ENCODE data around the gene MOXD1.
"Not testable (repeated sequence)": the region's sequence is repeated elsewhere in the genome, so short reads cannot be mapped to it uniquely, and the experiment has no call there.

MOXD1 gene

DNA sequence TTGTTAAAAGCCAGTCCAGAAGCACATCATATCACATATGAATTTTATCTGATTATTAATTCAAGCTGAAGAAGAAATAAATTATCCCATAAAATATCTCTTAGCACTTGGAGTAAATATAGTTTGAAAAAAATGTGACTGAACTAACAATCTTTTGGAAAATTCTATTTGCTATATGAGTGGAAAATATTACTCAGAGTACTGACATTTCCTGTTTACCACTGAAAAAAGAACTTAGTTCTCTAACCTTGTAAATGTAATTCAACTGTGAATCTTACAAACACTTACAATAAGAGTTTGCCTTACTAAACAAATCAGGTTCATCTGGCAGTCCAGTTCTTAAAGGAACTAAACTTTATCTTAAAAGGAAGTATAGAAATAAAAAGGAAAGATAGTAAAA lies 44.2 kb downstream of the MOXD1 start:
- H3K9me3 ChIP-seq (ENCODE audit: control insufficient read depth in 2 of 2, low read length in 2 of 2) = no peaks in the 10 kb centered on the region
- peaks cover 0 to 3% of the 10 kb centered on the region in 2 donors for H3K4me1 ChIP-seq (ENCODE audit: control insufficient read depth in 2 of 2, insufficient read depth in 2 of 2, low read length in 2 of 2)
- no peaks in the 10 kb centered on the region for H3K36me3 ChIP-seq (ENCODE audit: control insufficient read depth in 2 of 2, insufficient read depth in 2 of 2, low read length in 2 of 2)
- no peak overlapping the region for H3K9ac ChIP-seq (ENCODE audit: low read depth in 1 of 2, low read length in 2 of 2)
- H3K27ac ChIP-seq (ENCODE audit: low read depth in 2 of 2, low read length in 2 of 2) = no peak overlapping the region
- no peak overlapping the region for H3K4me3 ChIP-seq (ENCODE audit: low read length in 2 of 2)
- no peaks in the 10 kb centered on the region for H3K27me3 ChIP-seq (ENCODE audit: control insufficient read depth in 2 of 2, insufficient read depth in 2 of 2, low read length in 2 of 2)

DNA sequence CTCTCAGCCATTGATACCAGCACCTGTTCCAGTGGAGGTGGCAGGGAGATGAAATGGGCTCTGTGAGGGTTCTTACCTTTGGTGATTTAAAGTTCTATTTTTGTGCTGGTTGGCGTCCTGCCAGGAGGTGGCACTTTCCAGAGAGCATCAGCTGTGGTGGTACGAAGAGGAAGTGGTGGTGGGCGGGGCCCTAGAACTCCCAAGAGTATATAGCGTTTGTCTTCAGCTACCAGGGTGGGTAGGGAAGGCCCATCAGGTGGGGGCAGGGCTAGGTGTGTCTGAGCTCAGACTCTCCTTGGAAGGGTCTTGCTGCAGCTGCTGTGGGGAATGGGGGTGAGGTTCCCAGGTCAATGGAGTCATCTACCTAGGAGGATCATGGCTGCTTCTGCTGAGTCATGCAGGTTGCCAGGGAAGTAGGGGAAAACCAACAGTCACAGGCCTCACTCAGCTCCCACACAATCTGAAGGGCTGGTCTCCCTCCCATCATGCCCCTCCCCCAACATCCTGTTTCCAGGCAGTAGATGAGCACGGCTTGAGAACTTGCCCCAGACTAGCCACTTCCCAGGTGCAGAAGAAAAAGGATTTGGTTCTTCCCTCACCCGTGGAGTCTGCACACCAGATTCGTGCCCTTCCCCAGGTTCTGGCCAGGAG lies 46.6 kb downstream of the MOXD1 start:
- Histone ChIP-seq H3K27me3 (ENCODE audit: control insufficient read depth in 2 of 2, insufficient read depth in 2 of 2, low read length in 2 of 2) (no peaks in the 10 kb centered on the region), H3K4me1 (ENCODE audit: control insufficient read depth in 2 of 2, insufficient read depth in 2 of 2, low read length in 2 of 2) (peaks cover 0 to 3% of the 10 kb centered on the region in 2 donors), H3K4me3 (ENCODE audit: low read length in 2 of 2) (no peak overlapping the region), H3K27ac (ENCODE audit: low read depth in 2 of 2, low read length in 2 of 2) (no peak overlapping the region), H3K9ac (ENCODE audit: low read depth in 1 of 2, low read length in 2 of 2) (no peak overlapping the region), H3K36me3 (ENCODE audit: control insufficient read depth in 2 of 2, insufficient read depth in 2 of 2, low read length in 2 of 2) (no peaks in the 10 kb centered on the region), H3K9me3 (ENCODE audit: control insufficient read depth in 2 of 2, low read length in 2 of 2) (no peaks in the 10 kb centered on the region)

DNA sequence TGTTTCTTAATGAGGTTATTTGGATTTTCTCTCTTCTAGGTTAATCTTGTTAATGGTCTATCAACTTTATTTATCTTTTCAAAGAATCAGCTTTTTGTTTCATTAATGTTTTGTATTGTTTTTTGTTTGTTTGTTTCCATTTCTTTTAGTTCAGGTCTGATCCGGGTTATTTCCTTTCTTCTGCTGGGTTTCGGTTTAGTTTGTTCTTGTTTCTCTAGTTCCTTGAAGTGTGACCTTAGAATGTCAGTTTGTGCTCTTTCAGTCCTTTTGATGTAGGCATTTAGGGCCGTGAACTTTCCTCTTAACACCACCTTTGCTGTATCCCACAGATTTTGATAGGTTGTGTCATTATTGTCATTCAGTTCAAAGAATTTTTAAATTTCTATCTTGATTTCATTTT lies 49.3 kb downstream of the MOXD1 start:
- H3K36me3 ChIP-seq (ENCODE audit: control insufficient read depth in 2 of 2, insufficient read depth in 2 of 2, low read length in 2 of 2); H3K9ac ChIP-seq (ENCODE audit: low read depth in 1 of 2, low read length in 2 of 2); H3K4me1 ChIP-seq (ENCODE audit: control insufficient read depth in 2 of 2, insufficient read depth in 2 of 2, low read length in 2 of 2); H3K27ac ChIP-seq (ENCODE audit: low read depth in 2 of 2, low read length in 2 of 2); H3K9me3 ChIP-seq (ENCODE audit: control insufficient read depth in 2 of 2, low read length in 2 of 2); H3K4me3 ChIP-seq (ENCODE audit: low read length in 2 of 2); H3K27me3 ChIP-seq (ENCODE audit: control insufficient read depth in 2 of 2, insufficient read depth in 2 of 2, low read length in 2 of 2): not testable (repeated sequence)

DNA sequence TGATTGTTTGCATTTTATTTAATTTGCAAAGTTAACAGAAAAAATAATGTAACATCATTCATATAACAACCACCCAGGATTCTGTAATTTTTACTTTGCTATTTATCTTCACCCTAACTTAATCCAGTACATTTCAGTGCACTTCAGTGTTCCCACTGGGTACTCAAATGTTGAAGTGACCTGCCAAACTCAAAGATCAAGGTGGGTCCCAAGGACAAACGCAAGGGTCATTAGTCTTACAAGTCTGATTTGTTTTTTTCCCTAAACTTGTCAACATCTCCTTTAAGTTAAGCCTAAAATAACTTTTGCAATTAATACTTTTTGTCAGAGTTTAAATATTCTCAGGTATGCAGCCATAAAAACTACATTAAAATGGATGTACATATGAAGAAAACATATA lies 53.0 kb downstream of the MOXD1 start:
- Histone ChIP-seq H3K36me3 (ENCODE audit: control insufficient read depth in 2 of 2, insufficient read depth in 2 of 2, low read length in 2 of 2) (no peaks in the 10 kb centered on the region), H3K4me1 (ENCODE audit: control insufficient read depth in 2 of 2, insufficient read depth in 2 of 2, low read length in 2 of 2) (no peaks in the 10 kb centered on the region), H3K9ac (ENCODE audit: low read depth in 1 of 2, low read length in 2 of 2) (no peak overlapping the region), H3K27ac (ENCODE audit: low read depth in 2 of 2, low read length in 2 of 2) (no peak overlapping the region), H3K4me3 (ENCODE audit: low read length in 2 of 2) (no peak overlapping the region), H3K9me3 (ENCODE audit: control insufficient read depth in 2 of 2, low read length in 2 of 2) (no peaks in the 10 kb centered on the region), H3K27me3 (ENCODE audit: control insufficient read depth in 2 of 2, insufficient read depth in 2 of 2, low read length in 2 of 2) (no peaks in the 10 kb centered on the region)

DNA sequence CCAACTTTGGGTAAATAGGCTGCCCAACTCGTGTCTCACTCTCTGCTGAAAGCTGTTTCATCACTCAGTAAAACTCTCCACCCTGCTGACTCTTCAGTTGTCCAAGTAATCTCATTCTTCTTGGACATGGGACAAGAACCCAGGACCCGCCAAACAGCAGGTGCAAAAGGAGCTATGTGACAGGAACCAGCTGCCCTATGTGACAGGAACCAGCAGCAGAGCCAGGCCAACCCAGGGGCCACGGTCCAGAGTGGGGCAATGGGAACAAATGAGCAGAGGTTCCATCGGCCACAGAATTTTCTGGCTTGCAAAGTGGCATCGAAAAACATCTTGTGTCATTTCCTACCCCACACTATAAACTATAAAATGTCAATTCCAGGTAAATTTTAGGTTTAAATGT lies 56.5 kb downstream of the MOXD1 start:
- H3K36me3 ChIP-seq (ENCODE audit: control insufficient read depth in 2 of 2, insufficient read depth in 2 of 2, low read length in 2 of 2) = no peaks in the 10 kb centered on the region
- no peak overlapping the region for H3K9ac ChIP-seq (ENCODE audit: low read depth in 1 of 2, low read length in 2 of 2)
- H3K27me3 ChIP-seq (ENCODE audit: control insufficient read depth in 2 of 2, insufficient read depth in 2 of 2, low read length in 2 of 2) = no peaks in the 10 kb centered on the region
- H3K4me1 ChIP-seq (ENCODE audit: control insufficient read depth in 2 of 2, insufficient read depth in 2 of 2, low read length in 2 of 2) = no peaks in the 10 kb centered on the region
- no peak overlapping the region for H3K4me3 ChIP-seq (ENCODE audit: low read length in 2 of 2)
- no peaks in the 10 kb centered on the region for H3K9me3 ChIP-seq (ENCODE audit: control insufficient read depth in 2 of 2, low read length in 2 of 2)
- no peak overlapping the region for H3K27ac ChIP-seq (ENCODE audit: low read depth in 2 of 2, low read length in 2 of 2)

DNA sequence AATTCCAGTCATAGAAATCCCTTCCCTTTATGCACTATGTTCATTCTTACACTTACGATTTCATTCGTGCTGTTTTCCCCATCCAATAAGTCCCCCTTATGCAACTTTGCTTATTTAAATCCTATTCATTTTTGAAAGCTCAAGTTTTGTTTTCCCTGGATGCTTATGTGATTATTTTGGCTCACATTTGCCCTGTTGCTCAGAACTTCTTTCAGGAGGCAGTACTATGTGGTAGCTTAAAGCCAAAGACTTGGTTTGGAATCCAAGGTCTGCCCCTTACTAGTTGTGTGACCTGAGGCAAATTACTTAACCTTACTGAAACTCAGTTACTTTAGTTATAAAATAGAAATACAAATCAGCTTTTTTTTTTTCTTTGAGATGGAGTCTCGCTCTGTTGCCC lies 59.6 kb downstream of the MOXD1 start:
- Histone ChIP-seq H3K27ac (ENCODE audit: low read depth in 2 of 2, low read length in 2 of 2) (no peak overlapping the region), H3K4me1 (ENCODE audit: control insufficient read depth in 2 of 2, insufficient read depth in 2 of 2, low read length in 2 of 2) (no peaks in the 10 kb centered on the region), H3K36me3 (ENCODE audit: control insufficient read depth in 2 of 2, insufficient read depth in 2 of 2, low read length in 2 of 2) (no peaks in the 10 kb centered on the region), H3K4me3 (ENCODE audit: low read length in 2 of 2) (no peak overlapping the region), H3K9me3 (ENCODE audit: control insufficient read depth in 2 of 2, low read length in 2 of 2) (no peaks in the 10 kb centered on the region), H3K9ac (ENCODE audit: low read depth in 1 of 2, low read length in 2 of 2) (no peak overlapping the region), H3K27me3 (ENCODE audit: control insufficient read depth in 2 of 2, insufficient read depth in 2 of 2, low read length in 2 of 2) (no peaks in the 10 kb centered on the region)

DNA sequence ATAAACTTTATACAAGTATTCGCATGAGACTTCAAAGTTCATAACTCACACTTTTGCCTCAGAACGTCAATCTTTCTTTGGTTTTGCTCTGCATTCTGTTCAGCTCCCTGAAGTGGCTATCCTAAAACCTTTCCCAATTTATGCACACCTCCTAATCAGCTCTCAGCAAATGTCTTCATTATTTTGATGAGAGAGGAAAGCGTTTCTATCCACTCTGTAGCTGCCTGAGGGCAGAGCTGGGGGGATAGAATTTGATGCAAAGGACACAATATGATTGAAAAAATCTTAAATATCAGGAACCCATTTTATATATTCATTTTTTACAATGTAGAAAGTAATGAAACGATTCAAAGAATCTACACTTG lies 66.8 kb downstream of the MOXD1 start:
- H3K27ac ChIP-seq (ENCODE audit: low read depth in 2 of 2, low read length in 2 of 2) = no peak overlapping the region
- no peaks in the 10 kb centered on the region for H3K9me3 ChIP-seq (ENCODE audit: control insufficient read depth in 2 of 2, low read length in 2 of 2)
- H3K4me1 ChIP-seq (ENCODE audit: control insufficient read depth in 2 of 2, insufficient read depth in 2 of 2, low read length in 2 of 2) = no peaks in the 10 kb centered on the region
- H3K4me3 ChIP-seq (ENCODE audit: low read length in 2 of 2) = no peak overlapping the region
- no peaks in the 10 kb centered on the region for H3K36me3 ChIP-seq (ENCODE audit: control insufficient read depth in 2 of 2, insufficient read depth in 2 of 2, low read length in 2 of 2)
- no peaks in the 10 kb centered on the region for H3K27me3 ChIP-seq (ENCODE audit: control insufficient read depth in 2 of 2, insufficient read depth in 2 of 2, low read length in 2 of 2)
- H3K9ac ChIP-seq (ENCODE audit: low read depth in 1 of 2, low read length in 2 of 2) = no peak overlapping the region

DNA sequence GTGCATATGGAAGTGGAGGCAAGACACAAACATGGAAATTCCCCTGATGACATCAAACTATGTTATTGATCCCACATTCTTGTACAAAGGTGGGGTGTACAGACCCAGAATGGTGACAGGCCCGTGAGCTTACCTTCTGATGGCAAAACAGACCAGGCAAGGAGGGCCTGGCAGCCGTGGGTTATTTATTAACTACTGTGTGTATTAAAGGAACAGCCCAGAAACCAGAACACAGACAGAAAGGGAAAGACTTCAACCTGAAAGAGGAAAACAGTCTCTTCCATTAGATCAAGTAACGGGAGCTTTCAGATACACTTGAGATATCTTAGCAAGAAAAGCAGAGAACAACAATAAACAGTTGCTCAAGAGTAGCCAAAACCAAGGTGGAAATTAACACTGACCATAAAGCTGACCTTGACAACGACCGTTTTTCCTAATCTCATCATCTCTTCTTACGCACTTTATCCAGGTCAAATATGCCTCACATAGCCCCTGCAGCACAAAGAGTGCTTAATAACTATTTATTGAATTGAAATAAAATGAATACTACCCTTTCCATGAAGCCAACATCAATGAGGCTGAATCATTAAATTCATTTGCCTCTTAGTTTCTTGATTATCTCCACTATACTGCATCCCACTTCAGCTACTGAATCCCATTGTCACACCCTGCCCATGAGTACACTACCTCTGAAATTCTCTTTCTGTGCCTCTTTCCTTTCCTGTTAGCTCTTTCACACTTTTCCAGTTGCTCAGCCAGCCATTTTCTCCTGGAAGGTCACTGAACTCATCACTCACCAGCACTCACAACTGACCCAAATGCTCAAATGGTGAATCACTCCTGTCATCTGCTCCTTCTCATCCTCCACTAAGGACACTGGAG lies 67.4 kb downstream of the MOXD1 start:
- no peak overlapping the region for H3K9ac ChIP-seq (ENCODE audit: low read depth in 1 of 2, low read length in 2 of 2)

DNA sequence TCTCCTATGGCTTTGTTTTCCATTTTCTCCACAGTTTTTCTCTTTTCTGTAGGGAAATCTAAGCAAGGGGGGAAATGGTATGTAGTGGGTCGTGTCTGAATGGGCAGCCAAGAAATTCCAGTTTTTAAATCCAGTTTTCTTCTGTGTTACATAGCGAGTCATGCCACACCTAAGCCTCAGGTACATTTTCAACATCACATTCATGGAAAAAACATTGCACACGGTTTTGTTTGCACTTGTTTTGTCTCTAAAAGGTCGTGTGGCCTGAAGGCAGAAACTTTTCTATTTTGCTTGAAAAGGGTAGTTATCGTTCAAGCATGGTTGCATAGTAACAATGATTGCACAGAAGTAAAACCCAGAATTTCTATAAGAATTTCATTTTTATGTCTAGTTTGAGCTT lies 70.5 kb downstream of the MOXD1 start:
- Histone ChIP-seq H3K27me3 (ENCODE audit: control insufficient read depth in 2 of 2, insufficient read depth in 2 of 2, low read length in 2 of 2) (no peaks in the 10 kb centered on the region), H3K27ac (ENCODE audit: low read depth in 2 of 2, low read length in 2 of 2) (no peak overlapping the region), H3K9me3 (ENCODE audit: control insufficient read depth in 2 of 2, low read length in 2 of 2) (no peaks in the 10 kb centered on the region), H3K4me3 (ENCODE audit: low read length in 2 of 2) (no peak overlapping the region), H3K9ac (ENCODE audit: low read depth in 1 of 2, low read length in 2 of 2) (no peak overlapping the region), H3K4me1 (ENCODE audit: control insufficient read depth in 2 of 2, insufficient read depth in 2 of 2, low read length in 2 of 2) (no peaks in the 10 kb centered on the region), H3K36me3 (ENCODE audit: control insufficient read depth in 2 of 2, insufficient read depth in 2 of 2, low read length in 2 of 2) (no peaks in the 10 kb centered on the region)

More for the DNA sequence above, 67.4 kb downstream of the MOXD1 start:
- Histone ChIP-seq H3K27ac (ENCODE audit: low read depth in 2 of 2, low read length in 2 of 2) (no peak overlapping the region), H3K4me1 (ENCODE audit: control insufficient read depth in 2 of 2, insufficient read depth in 2 of 2, low read length in 2 of 2) (no peaks in the 10 kb centered on the region), H3K27me3 (ENCODE audit: control insufficient read depth in 2 of 2, insufficient read depth in 2 of 2, low read length in 2 of 2) (no peaks in the 10 kb centered on the region), H3K4me3 (ENCODE audit: low read length in 2 of 2) (no peak overlapping the region), H3K9me3 (ENCODE audit: control insufficient read depth in 2 of 2, low read length in 2 of 2) (no peaks in the 10 kb centered on the region), H3K36me3 (ENCODE audit: control insufficient read depth in 2 of 2, insufficient read depth in 2 of 2, low read length in 2 of 2) (no peaks in the 10 kb centered on the region)

DNA sequence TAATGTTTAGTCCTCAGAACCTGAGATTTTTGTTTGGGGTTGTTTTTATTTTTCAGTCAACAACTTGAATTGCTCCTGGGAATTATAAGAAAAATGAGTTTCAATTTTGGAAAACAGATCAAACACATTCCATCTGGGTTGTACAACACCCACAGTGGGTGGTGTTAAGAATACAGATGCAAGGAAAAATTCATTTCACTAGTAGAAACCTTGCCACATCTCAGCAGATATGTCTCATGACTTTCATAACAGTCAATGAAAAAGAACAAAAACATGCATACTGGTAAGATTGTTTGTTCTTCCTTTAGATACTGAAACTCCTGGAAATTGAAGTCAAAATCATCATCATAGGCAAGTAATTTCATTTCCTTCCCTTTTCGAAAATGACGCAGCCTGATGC lies 78.9 kb downstream of the MOXD1 start:
- Histone ChIP-seq H3K9ac (ENCODE audit: low read depth in 1 of 2, low read length in 2 of 2) (no peak overlapping the region), H3K27me3 (ENCODE audit: control insufficient read depth in 2 of 2, insufficient read depth in 2 of 2, low read length in 2 of 2) (no peaks in the 10 kb centered on the region), H3K4me1 (ENCODE audit: control insufficient read depth in 2 of 2, insufficient read depth in 2 of 2, low read length in 2 of 2) (no peaks in the 10 kb centered on the region), H3K36me3 (ENCODE audit: control insufficient read depth in 2 of 2, insufficient read depth in 2 of 2, low read length in 2 of 2) (no peaks in the 10 kb centered on the region), H3K9me3 (ENCODE audit: control insufficient read depth in 2 of 2, low read length in 2 of 2) (no peaks in the 10 kb centered on the region), H3K4me3 (ENCODE audit: low read length in 2 of 2) (no peak overlapping the region), H3K27ac (ENCODE audit: low read depth in 2 of 2, low read length in 2 of 2) (no peak overlapping the region)

All from mucosa of rectum (tissue), 2 donors.